Right cardiac atrium (tissue), 5 donors: ENCODE measurements around the gene UBE2L6. TPM values are rescaled to one million over a fixed set of nuclear protein-coding genes. Genes with fewer than 3 reads are reported as not detected.

Source experiments
- ATAC-seq, 2 donors: fragments of 200-7000 bp; cut with Tn5 transposase; one replicate each; pipeline versions ENCODE4 v1.8.0 to v1.9.1; 2020; ENCODE audit warnings: moderate library complexity in 2 of 2, mild to moderate bottlenecking in 1 of 2
- DNase-seq, 3 donors: peaks; one replicate each; pipeline ENCODE4 v3.0.0-alpha.2; 2020
- H3K27ac ChIP-seq: one replicate; pipeline ENCODE4 v1.5.1; 2013; ENCODE audit warnings: mild to moderate bottlenecking, low read length, control low read depth, moderate library complexity
- H3K27me3 ChIP-seq: one replicate; pipeline ENCODE4 v1.6.1; 2013; ENCODE audit not compliant: control insufficient read depth, insufficient read depth
- H3K4me1 ChIP-seq: one replicate; pipeline ENCODE4 v1.6.1; 2013; ENCODE audit warnings: low read length; ENCODE audit not compliant: control insufficient read depth, insufficient read depth
- H3K4me3 ChIP-seq: one replicate; pipeline ENCODE4 v1.5.1; 2013; ENCODE audit warnings: low read length, control low read depth
- H3K9me3 ChIP-seq: one replicate; pipeline ENCODE4 v1.6.1; 2013; ENCODE audit warnings: low read length; ENCODE audit not compliant: control insufficient read depth
- WGBS: extraction: QIAGEN DNeasy Blood & Tissue Kit; methylation state at CpG from one replicate; pipeline ENCODE4 v1.1.7; 2013; 5-methylcytosine and 5-hydroxymethylcytosine counted together
- intact Hi-C, 4 donors: fragments of 100-400 bp; cut with DNase I; formaldehyde crosslinking; loops; one replicate each; pipeline versions ENCODE4 v1.11.0 to v1.14.0; 2022 to 2023
- long read RNA-seq, 4 donors: library from polyadenylated mRNA; unstranded; transcript quantifications; one replicate each; pipeline ENCODE4 v2.0.0, GENCODE V29; 2020 to 2021
- polyA plus RNA-seq: library from polyadenylated mRNA; stranded (reverse); fragments of 200-250 nt; gene quantifications from one replicate; pipeline ENCODE4 v1.2.3, GENCODE V29; 2013
- total RNA-seq, 4 donors: library from RNA; stranded (reverse); fragmentation: NEBNext Ultra II Directional; extraction: Animal tissue kit (Norgen Biotek cat#: 25700); gene quantifications; one replicate each; pipeline ENCODE4 v1.2.1, GENCODE V29; 2021
- donor health status: healthy with polysubstance abuse.
- donor health status: DM: no; HTN: yes; CAD: no.
- donor health status: DM: no; HTN: no; CAD: no.
- donor health status: DM: no; HTN: yes; CAD: no; lungs with severe emphysema.
- donor health status: DM: yes; HTN: yes; CAD: no.

Gene UBE2L6
- 10 to 100 TPM; 22.6 to 28.8 (median 24.6) TPM for total RNA-seq
- 19.8 TPM for polyA plus RNA-seq
- long read RNA-seq, donor 1, transcript UBE2L6-201 (4 exons, 1,354 nt): major isoform, 49 of 52 reads
- long read RNA-seq, donor 1, partial matches to known transcripts: 1 of 52 reads
- long read RNA-seq, donor 1, other reads (novel, unspliced or antisense): 1 of 52 reads
- long read RNA-seq, donor 2, transcript UBE2L6-201 (4 exons, 1,354 nt): major isoform, 16 of 16 reads
- long read RNA-seq, donor 2, partial matches to known transcripts: 0 of 16 reads
- long read RNA-seq, donor 2, other reads (novel, unspliced or antisense): 0 of 16 reads
- long read RNA-seq, donor 3, transcript UBE2L6-201 (4 exons, 1,354 nt): major isoform, 41 of 52 reads
- long read RNA-seq, donor 3, transcript UBE2L6-202 (4 exons, 1,573 nt): minor isoform, 9 of 52 reads
- long read RNA-seq, donor 3, partial matches to known transcripts: 1 of 52 reads
- long read RNA-seq, donor 3, other reads (novel, unspliced or antisense): 0 of 52 reads
- long read RNA-seq, donor 4, transcript UBE2L6-201 (4 exons, 1,354 nt): major isoform, 20 of 21 reads
- long read RNA-seq, donor 4, partial matches to known transcripts: 0 of 21 reads
- long read RNA-seq, donor 4, other reads (novel, unspliced or antisense): 0 of 21 reads

- ATAC-seq (peak; percentile 86 to 87), DNase-seq (peak; percentile 85 to 96 (median 93))
- Histone ChIP-seq H3K4me3 (peak within 1 kb of the TSS; percentile 88), H3K9me3 (no peaks in the 10 kb centered on the region), H3K4me1 (peaks cover 6% of the 10 kb centered on the region), H3K27me3 (no peaks in the 10 kb centered on the region), H3K27ac (peak within 1 kb of the TSS; percentile 66)
- WGBS: under 1% methylated on average over 92 of the region's 92 CpGs
- intact Hi-C loops: loop anchor here in 3 of 4 donors (2.0 to 5.0 kb wide), 3 partner anchors 77 to 110 kb away; partner anchors contain the start of gene YPEL4 (in 2 of the 3)
Measured at GRCh38 chr11:57567515-57568329, at the start of gene UBE2L6. Gene UBE2L6 (minus strand): TSS chr11:57567672. CDS start chr11:57567611, 61 bp downstream.

GRCh38 chr11:57616595-57616994, 49.1 kb upstream of the UBE2L6 start:
- Histone ChIP-seq H3K27me3 (no peaks in the 10 kb centered on the region), H3K4me3 (no peak overlapping the region), H3K27ac (no peak overlapping the region), H3K4me1 (no peaks in the 10 kb centered on the region), H3K9me3 (no peaks in the 10 kb centered on the region)
- ATAC-seq: no peak
- 59% methylated on average over 3 of the region's 3 CpGs for WGBS
- DNase-seq: no peak
- intact Hi-C loops: no loop called here

- H3K27ac ChIP-seq: no peak overlapping the region
- no peak overlapping the region for H3K4me3 ChIP-seq
- no peaks in the 10 kb centered on the region for H3K9me3 ChIP-seq
- ATAC-seq (no peak), DNase-seq (no peak)
- no peaks in the 10 kb centered on the region for H3K27me3 ChIP-seq
- intact Hi-C loops: no loop called here
- no peaks in the 10 kb centered on the region for H3K4me1 ChIP-seq
- 74% methylated on average over 1 of the region's 1 CpG for WGBS
Measured at GRCh38 chr11:57615308-57615707, 47.8 kb upstream of the UBE2L6 start.

GRCh38 chr11:57614234-57614772, 46.8 kb upstream of the UBE2L6 start:
- Histone ChIP-seq H3K4me1 (no peaks in the 10 kb centered on the region), H3K27ac (no peak overlapping the region), H3K4me3 (no peak overlapping the region), H3K9me3 (no peaks in the 10 kb centered on the region), H3K27me3 (no peaks in the 10 kb centered on the region)
- DNase-seq (no peak), ATAC-seq (no peak)
- WGBS: 78% methylated on average over 10 of the region's 10 CpGs
- intact Hi-C loops: no loop called here

- H3K4me3 ChIP-seq: no peak overlapping the region
- 94% methylated on average over 4 of the region's 4 CpGs for WGBS
- H3K27ac ChIP-seq: no peak overlapping the region
- ATAC-seq: no peak
- intact Hi-C loops: no loop called here
- no peaks in the 10 kb centered on the region for H3K27me3 ChIP-seq
- no peak for DNase-seq
- no peaks in the 10 kb centered on the region for H3K4me1 ChIP-seq
- H3K9me3 ChIP-seq: no peaks in the 10 kb centered on the region
Measured at GRCh38 chr11:57610170-57610569, 42.7 kb upstream of the UBE2L6 start.

GRCh38 chr11:57605028-57605420, 37.6 kb upstream of the UBE2L6 start:
- DNase-seq (no peak), ATAC-seq (no peak)
- Histone ChIP-seq H3K27me3 (no peaks in the 10 kb centered on the region), H3K4me3 (no peak overlapping the region), H3K9me3 (no peaks in the 10 kb centered on the region), H3K4me1 (no peaks in the 10 kb centered on the region), H3K27ac (no peak overlapping the region)
- 88% methylated on average over 5 of the region's 5 CpGs for WGBS
- intact Hi-C loops: no loop called here

GRCh38 chr11:57604296-57605027, 37.0 kb upstream of the UBE2L6 start:
- Histone ChIP-seq H3K4me1 (no peaks in the 10 kb centered on the region), H3K9me3 (no peaks in the 10 kb centered on the region), H3K4me3 (no peak overlapping the region), H3K27ac (no peak overlapping the region), H3K27me3 (no peaks in the 10 kb centered on the region)
- intact Hi-C loops: no loop called here
- ATAC-seq: no peak
- 46% methylated on average over 8 of the region's 8 CpGs for WGBS
- no peak for DNase-seq

- no peaks in the 10 kb centered on the region for H3K4me1 ChIP-seq
- intact Hi-C loops: no loop called here
- H3K27ac ChIP-seq: no peak overlapping the region
- ATAC-seq (no peak), DNase-seq (no peak)
- H3K4me3 ChIP-seq: no peak overlapping the region
- no peaks in the 10 kb centered on the region for H3K27me3 ChIP-seq
- H3K9me3 ChIP-seq: no peaks in the 10 kb centered on the region
- 92% methylated on average over 3 of the region's 3 CpGs for WGBS
Measured at GRCh38 chr11:57601297-57601696, 33.8 kb upstream of the UBE2L6 start.

GRCh38 chr11:57599381-57599780, 31.9 kb upstream of the UBE2L6 start:
- Histone ChIP-seq H3K4me3 (no peak overlapping the region), H3K4me1 (no peaks in the 10 kb centered on the region), H3K27ac (no peak overlapping the region), H3K9me3 (no peaks in the 10 kb centered on the region), H3K27me3 (no peaks in the 10 kb centered on the region)
- DNase-seq: no peak
- intact Hi-C loops: no loop called here
- ATAC-seq: no peak
- WGBS: 37% methylated on average over 2 of the region's 2 CpGs

GRCh38 chr11:57598831-57599155, 31.3 kb upstream of the UBE2L6 start:
- intact Hi-C loops: no loop called here
- peak in 1 of 2 donors; percentile 1 for ATAC-seq
- Histone ChIP-seq H3K27me3 (no peaks in the 10 kb centered on the region), H3K27ac (peak overlapping the region; percentile 76), H3K4me3 (peak overlapping the region; percentile 80), H3K9me3 (no peaks in the 10 kb centered on the region), H3K4me1 (no peaks in the 10 kb centered on the region)
- no peak for DNase-seq
- WGBS: 44% methylated on average over 5 of the region's 5 CpGs
